ENCODE data around the gene TMX4.

The TMX4 gene

DNA sequence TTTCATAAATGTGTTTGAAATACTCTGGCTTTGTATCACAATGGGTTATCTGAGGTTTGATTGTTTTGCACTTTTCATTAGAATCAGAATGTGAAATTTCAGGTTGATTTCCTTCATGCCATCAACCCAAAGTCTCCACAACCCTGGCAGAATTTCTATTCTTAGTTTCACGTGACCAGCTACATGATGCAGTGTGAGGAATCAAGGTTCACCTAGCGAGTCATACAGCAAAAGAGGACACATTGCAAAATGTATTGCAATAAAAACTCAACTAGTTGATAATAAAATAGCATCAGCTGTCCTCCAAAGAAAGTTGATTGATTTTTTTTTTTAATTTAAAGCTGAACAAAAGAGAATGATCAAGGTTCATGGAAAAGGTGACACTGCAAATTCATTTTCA, 81.5 kb downstream of the TMX4 start:
- no peak overlapping the region for H3K27ac ChIP-seq (ENCODE audit: insufficient read depth, low read depth, low read length, poor library complexity, severe bottlenecking)
- WGBS, 2 experiments = 88 to 100% methylated on average over 1 to 2 of the region's 2 CpGs
- H3K27me3 ChIP-seq (ENCODE audit: control insufficient read depth, insufficient read depth, low read length, poor library complexity, severe bottlenecking) = no peaks in the 10 kb centered on the region
- H3K9me3 ChIP-seq (ENCODE audit: control insufficient read depth, low read length) = peaks cover 4% of the 10 kb centered on the region
- no peaks in the 10 kb centered on the region for H3K36me3 ChIP-seq (ENCODE audit: control insufficient read depth, insufficient read depth, low read length)
- no peaks in the 10 kb centered on the region for H3K4me1 ChIP-seq (ENCODE audit: control insufficient read depth, insufficient read depth, low read length)
- no peak overlapping the region for H3K4me3 ChIP-seq (ENCODE audit: insufficient read depth, low read depth, low read length)

GRCh38 chr20:7937328-7937727, 82.2 kb downstream of the TMX4 start:
- H3K9me3 ChIP-seq (ENCODE audit: control insufficient read depth, low read length) = peaks cover 4% of the 10 kb centered on the region
- no peaks in the 10 kb centered on the region for H3K4me1 ChIP-seq (ENCODE audit: control insufficient read depth, insufficient read depth, low read length)
- H3K4me3 ChIP-seq (ENCODE audit: insufficient read depth, low read depth, low read length) = no peak overlapping the region
- no peaks in the 10 kb centered on the region for H3K27me3 ChIP-seq (ENCODE audit: control insufficient read depth, insufficient read depth, low read length, poor library complexity, severe bottlenecking)
- 100% methylated on average over 1 to 3 of the region's 3 CpGs for WGBS, 2 experiments
- H3K27ac ChIP-seq (ENCODE audit: insufficient read depth, low read depth, low read length, poor library complexity, severe bottlenecking) = no peak overlapping the region
- H3K36me3 ChIP-seq (ENCODE audit: control insufficient read depth, insufficient read depth, low read length) = no peaks in the 10 kb centered on the region

- Histone ChIP-seq H3K4me3 (ENCODE audit: insufficient read depth, low read depth, low read length) (no peak overlapping the region), H3K4me1 (ENCODE audit: control insufficient read depth, insufficient read depth, low read length) (no peaks in the 10 kb centered on the region), H3K36me3 (ENCODE audit: control insufficient read depth, insufficient read depth, low read length) (no peaks in the 10 kb centered on the region), H3K27me3 (ENCODE audit: control insufficient read depth, insufficient read depth, low read length, poor library complexity, severe bottlenecking) (no peaks in the 10 kb centered on the region), H3K27ac (ENCODE audit: insufficient read depth, low read depth, low read length, poor library complexity, severe bottlenecking) (no peak overlapping the region), H3K9me3 (ENCODE audit: control insufficient read depth, low read length) (no peaks in the 10 kb centered on the region)
- 100% methylated on average over 1 to 2 of the region's 4 CpGs for WGBS, 2 experiments
Measured at GRCh38 chr20:7935027-7935551, 84.5 kb downstream of the TMX4 start.

GRCh38 chr20:7933346-7933745, 86.2 kb downstream of the TMX4 start:
- WGBS, 2 experiments = no CpG with 5 or more reads among the region's 1 CpG

DNA sequence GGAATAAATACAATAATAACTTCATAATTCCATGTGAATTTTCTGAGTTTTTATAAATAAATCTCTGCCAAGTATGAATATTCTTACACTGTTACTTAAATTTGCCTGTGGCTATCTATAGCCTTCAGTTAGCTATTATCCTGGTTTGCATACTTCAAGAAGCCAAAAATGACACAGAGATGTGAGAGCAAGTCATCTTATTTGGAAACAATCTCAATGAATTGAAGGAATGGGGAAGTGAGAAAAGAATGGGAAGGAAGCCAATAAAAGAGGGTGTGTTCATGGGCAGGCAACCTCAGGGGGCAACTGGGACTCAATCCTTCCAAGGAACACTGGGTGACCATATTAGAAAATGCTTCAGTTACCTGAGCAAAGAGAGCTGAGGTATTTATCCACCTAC, 89.2 kb downstream of the TMX4 start:
- H3K4me1 ChIP-seq (ENCODE audit: control insufficient read depth, insufficient read depth, low read length) = no peaks in the 10 kb centered on the region
- no peaks in the 10 kb centered on the region for H3K9me3 ChIP-seq (ENCODE audit: control insufficient read depth, low read length)
- no peaks in the 10 kb centered on the region for H3K27me3 ChIP-seq (ENCODE audit: control insufficient read depth, insufficient read depth, low read length, poor library complexity, severe bottlenecking)
- no peak overlapping the region for H3K4me3 ChIP-seq (ENCODE audit: insufficient read depth, low read depth, low read length)
- H3K27ac ChIP-seq (ENCODE audit: insufficient read depth, low read depth, low read length, poor library complexity, severe bottlenecking) = no peak overlapping the region
- no peaks in the 10 kb centered on the region for H3K36me3 ChIP-seq (ENCODE audit: control insufficient read depth, insufficient read depth, low read length)

More at GRCh38 chr20:7933346-7933745, 86.2 kb downstream of the TMX4 start:
- no peak overlapping the region for H3K27ac ChIP-seq (ENCODE audit: insufficient read depth, low read depth, low read length, poor library complexity, severe bottlenecking)
- H3K27me3 ChIP-seq (ENCODE audit: control insufficient read depth, insufficient read depth, low read length, poor library complexity, severe bottlenecking) = no peaks in the 10 kb centered on the region
- no peaks in the 10 kb centered on the region for H3K9me3 ChIP-seq (ENCODE audit: control insufficient read depth, low read length)
- no peaks in the 10 kb centered on the region for H3K36me3 ChIP-seq (ENCODE audit: control insufficient read depth, insufficient read depth, low read length)
- H3K4me3 ChIP-seq (ENCODE audit: insufficient read depth, low read depth, low read length) = no peak overlapping the region
- H3K4me1 ChIP-seq (ENCODE audit: control insufficient read depth, insufficient read depth, low read length) = no peaks in the 10 kb centered on the region
